SU-DHL-6 (cell line): ENCODE measurements around the gene STK32B.

Source experiments
- H2AFZ ChIP-seq: fragments of 200-600 bp; sonication (generic); 2 replicates; pipeline ENCODE4 v1.6.1; 2014; ENCODE audit warnings: low read depth, mild to moderate bottlenecking, moderate library complexity, mixed read lengths, antibody characterized with exemption, low read length; ENCODE audit not compliant: severe bottlenecking
- H3F3A ChIP-seq: fragments of 200-600 bp; shearing (Covaris generic); 2 replicates; pipeline ENCODE4 v1.6.0; 2016; ENCODE audit warnings: antibody characterized with exemption, mild to moderate bottlenecking; ENCODE audit not compliant: insufficient read depth
- H3K27ac ChIP-seq: fragments of 200-600 bp; sonication (generic); 2 replicates; pipeline ENCODE4 v1.5.1; 2016; ENCODE audit warnings: low read depth, mild to moderate bottlenecking, low read length, moderate library complexity, mixed read lengths
- H3K27me3 ChIP-seq: fragments of 200-600 bp; sonication (generic), shearing (Covaris generic); 2 replicates; pipeline ENCODE4 v1.6.0; 2014; ENCODE audit warnings: mild to moderate bottlenecking, low read length
- H3K36me3 ChIP-seq: fragments of 200-600 bp; sonication (generic); 2 replicates; pipeline ENCODE4 v1.6.1; 2014; ENCODE audit warnings: mild to moderate bottlenecking, low read length, mixed read lengths
- H3K4me2 ChIP-seq: fragments of 300-600, 200-600 bp; shearing (Covaris generic), sonication (generic); 2 replicates; pipeline ENCODE4 v1.6.0; 2014; ENCODE audit warnings: low read length, low read depth, mild to moderate bottlenecking; ENCODE audit not compliant: poor library complexity, severe bottlenecking
- H3K4me3 ChIP-seq: fragments of 200-600 bp; sonication (generic); 2 replicates; pipeline ENCODE4 v1.5.1; 2014; ENCODE audit warnings: antibody characterized with exemption, low read length, mild to moderate bottlenecking, mixed read lengths; ENCODE audit not compliant: insufficient read depth, poor library complexity, severe bottlenecking
- H3K79me2 ChIP-seq: fragments of 200-600 bp; sonication (generic); 2 replicates; pipeline ENCODE4 v1.6.1; 2014; ENCODE audit warnings: mild to moderate bottlenecking, low read length, moderate library complexity; ENCODE audit not compliant: insufficient read depth
- H3K9ac ChIP-seq: fragments of 200-600 bp; sonication (generic); 2 replicates; pipeline ENCODE4 v1.7.0; 2014; ENCODE audit warnings: mild to moderate bottlenecking, low read length
- H3K9me2 ChIP-seq: fragments of 200-600 bp; sonication (generic); replicated peaks from 2 replicates; pipeline ENCODE4 v1.6.1; 2014; ENCODE audit warnings: low read length; ENCODE audit not compliant: insufficient read depth
- H3K9me3 ChIP-seq: fragments of 200-600 bp; sonication (generic); 2 replicates; pipeline ENCODE4 v1.6.1; 2014; ENCODE audit warnings: low read length, mixed read lengths; ENCODE audit not compliant: insufficient read depth
- H4K20me1 ChIP-seq: fragments of 200-600 bp; sonication (generic); 2 replicates; pipeline ENCODE4 v1.6.1; 2014; ENCODE audit warnings: low read depth, mild to moderate bottlenecking, antibody characterized with exemption, low read length, moderate library complexity, mixed read lengths
- CTCF ChIP-seq: fragments of 200-600 bp; sonication (generic); IDR thresholded peaks from one replicate; pipeline ENCODE4 v1.5.1; 2017; ENCODE audit warnings: antibody characterized with exemption, mild to moderate bottlenecking, low read length, moderate library complexity; ENCODE audit not compliant: insufficient read depth, poor library complexity, severe bottlenecking
- EZH2phosphoT487 ChIP-seq: fragments of 200-600 bp; sonication (generic), shearing (Covaris generic); conservative IDR thresholded peaks from 2 replicates; pipeline ENCODE4 v1.6.1; 2018; ENCODE audit warnings: mild to moderate bottlenecking, antibody characterized with exemption, low read length, moderate library complexity, mixed read lengths

STK32B gene

GRCh38 chr4:5141802-5142201, 90.5 kb downstream of the STK32B start:
- Histone ChIP-seq H3K4me2 (no peak overlapping the region), H4K20me1 (no peaks in the 10 kb centered on the region), H3K9me3 (no peaks in the 10 kb centered on the region), H3K9me2 (no peaks in the 10 kb centered on the region), H3K4me3 (no peak overlapping the region), H3K36me3 (no peaks in the 10 kb centered on the region), H3K9ac (no peak overlapping the region), H3F3A (no peaks in the 10 kb centered on the region), H3K27me3 (no peaks in the 10 kb centered on the region), H3K79me2 (no peaks in the 10 kb centered on the region), H3K27ac (no peak overlapping the region), H2AFZ (no peak overlapping the region)
- no peak for TF ChIP-seq EZH2phosphoT487
- TF ChIP-seq CTCF, result no peak

GRCh38 chr4:5142726-5143125, 91.4 kb downstream of the STK32B start:
- H3K4me2 ChIP-seq, result no peak overlapping the region
- H3K9me3 ChIP-seq, result no peaks in the 10 kb centered on the region
- no peak overlapping the region for H3K4me3 ChIP-seq
- no peaks in the 10 kb centered on the region for H4K20me1 ChIP-seq
- no peak overlapping the region for H3K9ac ChIP-seq
- H3K79me2 ChIP-seq, result no peaks in the 10 kb centered on the region
- no peaks in the 10 kb centered on the region for H3K9me2 ChIP-seq
- no peaks in the 10 kb centered on the region for H3K27me3 ChIP-seq
- H2AFZ ChIP-seq, result no peak overlapping the region
- no peaks in the 10 kb centered on the region for H3F3A ChIP-seq
- no peaks in the 10 kb centered on the region for H3K36me3 ChIP-seq
- no peak overlapping the region for H3K27ac ChIP-seq
- TF ChIP-seq CTCF (no peak), EZH2phosphoT487 (no peak)

- Histone ChIP-seq H3F3A (no peaks in the 10 kb centered on the region), H3K9me2 (no peaks in the 10 kb centered on the region), H3K9me3 (no peaks in the 10 kb centered on the region), H4K20me1 (no peaks in the 10 kb centered on the region), H3K4me3 (no peak overlapping the region), H2AFZ (no peak overlapping the region), H3K27me3 (no peaks in the 10 kb centered on the region), H3K36me3 (no peaks in the 10 kb centered on the region), H3K27ac (no peak overlapping the region), H3K4me2 (no peak overlapping the region), H3K9ac (no peak overlapping the region), H3K79me2 (no peaks in the 10 kb centered on the region)
- TF ChIP-seq EZH2phosphoT487 (no peak), CTCF (no peak)
These were observed 92.1 kb downstream of the STK32B start for GRCh38 chr4:5143306-5143861.
